Right hindlimb (tissue), 1 donor: ENCODE results near the gene F10.

ENCODE experiments used
- DNase-seq: peaks from one replicate; pipeline ENCODE4 v3.0.0-alpha.2; 2018

F10 gene

GRCh38 chr13:113140677-113141600 is 18.3 kb downstream of the F10 start:
- DNase-seq, result no peak

DNA sequence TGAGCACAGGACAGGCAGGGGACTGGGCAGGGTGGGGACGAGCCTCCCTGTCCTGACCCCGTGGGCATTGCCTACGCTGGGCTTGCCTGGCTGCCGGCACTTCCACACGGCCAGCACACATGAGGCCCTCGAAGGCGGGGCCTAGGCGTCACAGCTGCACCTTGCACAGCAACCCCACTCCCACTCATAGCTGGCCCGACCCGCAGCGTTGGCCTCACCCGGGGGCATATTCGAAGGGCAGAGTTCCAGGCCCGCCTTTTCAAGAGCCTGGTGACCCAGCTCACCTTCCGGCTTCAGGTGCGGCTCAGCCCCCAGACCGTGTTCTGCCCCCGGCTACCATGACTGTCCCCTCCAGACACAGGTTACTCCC is 19.0 kb downstream of the F10 start:
- DNase-seq, result no peak

DNA sequence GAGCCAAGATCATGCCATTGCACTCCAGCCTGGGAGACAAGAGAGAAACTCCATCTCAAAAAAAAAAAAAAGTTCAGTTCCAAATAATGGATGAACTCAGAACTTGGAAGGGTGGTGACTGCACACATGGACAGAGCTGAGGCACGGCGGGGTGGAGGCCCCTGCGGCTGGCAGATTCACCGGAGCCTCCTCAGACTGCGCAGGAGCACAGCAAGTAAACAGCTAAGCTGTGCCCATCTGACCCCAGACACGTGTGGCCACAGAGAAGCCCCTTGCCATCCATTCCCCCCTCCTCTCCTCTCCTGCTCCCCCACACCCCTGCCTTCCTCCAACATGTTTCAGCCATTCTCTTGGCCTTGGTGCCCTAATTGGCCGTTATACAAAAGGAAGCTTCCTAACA is 20.3 kb downstream of the F10 start:
- no peak for DNase-seq

DNA sequence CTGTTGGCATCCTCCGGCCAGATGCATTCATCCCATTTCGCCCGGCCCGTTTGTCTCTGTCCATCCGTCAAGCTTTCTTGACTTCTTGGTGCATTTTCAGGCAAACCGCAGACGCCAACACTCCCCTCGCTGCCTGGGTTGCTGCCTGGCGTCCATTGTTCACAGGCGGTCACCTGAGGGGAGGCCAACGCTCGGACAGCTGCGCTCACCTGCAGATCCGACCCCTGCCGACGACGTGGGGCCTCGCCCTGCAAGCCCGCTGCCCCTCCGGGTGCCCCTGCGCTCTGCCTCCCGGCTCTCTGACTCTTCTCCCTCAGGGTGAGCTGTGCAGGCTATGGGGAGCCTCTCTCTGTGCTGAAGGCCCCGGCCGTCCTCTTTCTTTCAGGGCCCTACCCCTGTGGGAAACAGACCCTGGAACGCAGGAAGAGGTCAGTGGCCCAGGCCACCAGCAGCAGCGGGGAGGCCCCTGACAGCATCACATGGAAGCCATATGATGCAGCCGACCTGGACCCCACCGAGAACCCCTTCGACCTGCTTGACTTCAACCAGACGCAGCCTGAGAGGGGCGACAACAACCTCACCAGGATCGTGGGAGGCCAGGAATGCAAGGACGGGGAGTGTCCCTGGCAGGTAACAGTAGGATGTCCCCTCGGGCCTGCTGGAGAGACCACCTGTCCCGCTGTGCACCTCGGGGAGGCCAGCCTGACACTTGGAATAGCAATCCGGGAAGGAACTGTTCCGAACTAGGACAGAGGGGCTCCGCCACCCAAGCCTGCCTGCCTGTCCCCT is 21.1 kb downstream of the F10 start:
- no peak for DNase-seq

GRCh38 chr13:113144255-113144629 is 21.6 kb downstream of the F10 start:
- DNase-seq, result no peak

- DNase-seq, result no peak
These were observed 22.9 kb downstream of the F10 start for GRCh38 chr13:113145496-113145895.

DNA sequence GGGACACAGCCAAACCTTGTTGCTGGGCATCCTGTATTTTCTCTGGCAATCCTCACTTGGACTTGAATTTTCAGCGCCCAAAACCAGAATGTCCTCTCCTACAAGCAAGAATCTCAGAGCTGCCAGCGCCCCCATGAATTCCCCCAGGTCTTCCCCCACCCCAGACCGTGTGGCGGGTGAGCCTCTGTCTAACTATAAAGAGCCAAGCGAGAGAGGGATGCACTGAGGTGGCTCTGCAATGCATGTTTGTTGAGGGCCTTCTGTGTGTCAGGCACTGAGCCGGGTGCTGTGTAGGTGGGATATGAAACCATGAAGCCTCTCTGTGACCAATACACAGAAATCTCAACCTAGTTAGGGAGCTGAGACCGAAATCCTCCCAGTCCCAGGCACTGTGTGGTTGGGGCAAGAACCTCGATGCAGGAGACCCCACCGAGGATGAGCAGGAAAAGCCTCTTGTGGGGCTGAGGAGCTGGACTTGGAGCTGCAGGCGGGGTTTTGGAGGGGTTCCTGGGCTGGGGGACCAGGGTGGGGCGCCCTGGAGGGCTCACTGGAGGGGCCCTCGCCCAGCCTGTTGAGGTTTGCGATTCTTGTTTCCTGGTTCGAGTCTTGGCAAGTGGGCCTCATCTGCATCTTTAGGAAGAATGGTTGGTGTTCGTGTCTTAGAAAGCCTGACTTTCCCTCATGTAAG is 23.5 kb downstream of the F10 start:
- DNase-seq, result no peak

DNA sequence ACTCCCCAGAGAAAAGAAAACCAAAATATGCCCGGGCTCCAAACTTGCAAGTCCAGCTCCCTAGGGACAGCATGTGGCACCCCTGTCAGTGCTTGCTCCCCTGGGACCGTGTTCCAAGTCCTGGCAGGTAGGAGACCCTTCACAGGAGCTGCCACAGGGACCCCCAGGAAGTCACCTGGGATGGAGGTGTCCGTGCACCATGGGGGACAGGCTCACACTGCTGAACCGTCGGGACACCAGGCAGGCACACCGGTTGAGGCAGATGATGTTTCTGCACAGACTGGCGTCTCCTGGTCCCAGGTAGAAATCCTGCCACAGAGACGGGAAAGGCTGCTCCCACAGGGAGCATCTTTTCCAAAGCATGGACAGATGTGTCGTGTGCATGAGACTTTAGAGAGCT is 24.2 kb downstream of the F10 start:
- no peak for DNase-seq

- DNase-seq, result no peak
These were observed 24.6 kb downstream of the F10 start for GRCh38 chr13:113147206-113147605.

- DNase-seq, result no peak
These were observed 25.8 kb downstream of the F10 start for GRCh38 chr13:113148407-113148806.

DNA sequence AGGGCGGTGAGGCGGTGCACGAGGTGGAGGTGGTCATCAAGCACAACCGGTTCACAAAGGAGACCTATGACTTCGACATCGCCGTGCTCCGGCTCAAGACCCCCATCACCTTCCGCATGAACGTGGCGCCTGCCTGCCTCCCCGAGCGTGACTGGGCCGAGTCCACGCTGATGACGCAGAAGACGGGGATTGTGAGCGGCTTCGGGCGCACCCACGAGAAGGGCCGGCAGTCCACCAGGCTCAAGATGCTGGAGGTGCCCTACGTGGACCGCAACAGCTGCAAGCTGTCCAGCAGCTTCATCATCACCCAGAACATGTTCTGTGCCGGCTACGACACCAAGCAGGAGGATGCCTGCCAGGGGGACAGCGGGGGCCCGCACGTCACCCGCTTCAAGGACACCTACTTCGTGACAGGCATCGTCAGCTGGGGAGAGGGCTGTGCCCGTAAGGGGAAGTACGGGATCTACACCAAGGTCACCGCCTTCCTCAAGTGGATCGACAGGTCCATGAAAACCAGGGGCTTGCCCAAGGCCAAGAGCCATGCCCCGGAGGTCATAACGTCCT is 26.4 kb downstream of the F10 start:
- no peak for DNase-seq

GRCh38 chr13:113149711-113150549 is 27.3 kb downstream of the F10 start:
- DNase-seq, result no peak

- DNase-seq, result peak; percentile 59
These were observed 28.2 kb downstream of the F10 start for GRCh38 chr13:113150550-113151365.

GRCh38 chr13:113151745-113152690 is 29.4 kb downstream of the F10 start:
- peak; percentile 57 for DNase-seq

DNA sequence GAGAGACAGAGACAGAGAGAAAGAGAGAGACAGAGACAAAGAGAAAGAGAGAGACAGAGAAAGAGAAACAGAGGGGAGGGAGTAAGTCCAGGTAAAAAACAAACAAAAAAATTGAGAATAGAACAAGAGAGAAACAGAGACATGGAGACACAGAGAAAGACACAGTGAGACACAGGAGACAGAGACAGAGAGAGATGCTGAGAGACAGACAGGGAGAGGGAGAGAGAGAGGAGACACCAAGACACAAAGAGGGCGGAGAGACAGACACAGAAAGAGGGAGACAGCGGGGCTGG is 30.0 kb downstream of the F10 start:
- DNase-seq, result no peak

GRCh38 chr13:113152984-113153809 is 30.6 kb downstream of the F10 start:
- peak; percentile 62 for DNase-seq

GRCh38 chr13:113153810-113154748 is 31.5 kb downstream of the F10 start:
- peak; percentile 72 for DNase-seq

DNA sequence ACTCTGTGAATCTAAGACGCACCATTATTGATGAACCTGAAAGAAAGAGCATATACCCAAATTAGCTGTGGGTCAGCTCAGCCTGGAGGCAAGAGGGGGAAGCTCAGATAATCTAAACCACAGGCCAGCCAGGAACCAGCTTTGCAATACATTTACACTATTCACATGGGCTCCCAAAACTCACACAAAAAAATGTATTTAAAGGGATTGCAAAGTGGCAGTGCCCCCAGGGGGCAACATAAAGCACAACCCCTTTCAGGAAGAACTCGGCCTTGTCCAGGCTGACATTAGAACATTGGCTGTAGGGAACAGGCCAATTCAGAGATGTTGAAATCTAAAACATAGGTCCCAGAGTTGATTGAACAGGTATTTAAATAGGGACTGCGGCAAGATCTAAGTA is 32.6 kb downstream of the F10 start:
- DNase-seq, result no peak
